NOMO-1 (cell line): ENCODE data around the gene ASPN.

Source experiments
- DNase-seq, 2 experiments: peaks; one replicate each; lab custom pipeline; 2025; ENCODE audit not compliant: unreplicated experiment in 2 of 2; lab: John Stamatoyannopoulos, UW

The ASPN gene

DNA sequence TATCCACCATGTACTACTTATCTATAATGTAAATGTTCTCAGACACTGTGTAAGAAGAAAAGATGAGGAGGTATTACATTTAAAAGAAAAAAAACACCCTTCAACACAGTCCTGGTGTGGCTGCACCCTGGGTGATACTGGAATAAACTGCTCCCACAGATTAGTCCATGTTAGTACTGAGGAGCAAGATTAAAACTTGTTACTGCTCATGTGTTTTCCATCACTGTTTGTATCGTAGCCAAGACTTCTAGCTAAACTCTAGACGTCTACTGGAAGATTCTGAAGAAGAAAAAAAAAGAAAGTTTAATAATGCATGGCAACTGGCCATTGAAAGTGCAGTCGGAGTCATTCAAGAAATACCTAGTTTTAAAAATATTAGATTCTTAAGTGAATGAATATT lies at the start of gene ASPN:
Gene ASPN (minus strand): TSS at position 178 of the 400 bp plus-strand sequence.
- DNase-seq: no peak

DNA sequence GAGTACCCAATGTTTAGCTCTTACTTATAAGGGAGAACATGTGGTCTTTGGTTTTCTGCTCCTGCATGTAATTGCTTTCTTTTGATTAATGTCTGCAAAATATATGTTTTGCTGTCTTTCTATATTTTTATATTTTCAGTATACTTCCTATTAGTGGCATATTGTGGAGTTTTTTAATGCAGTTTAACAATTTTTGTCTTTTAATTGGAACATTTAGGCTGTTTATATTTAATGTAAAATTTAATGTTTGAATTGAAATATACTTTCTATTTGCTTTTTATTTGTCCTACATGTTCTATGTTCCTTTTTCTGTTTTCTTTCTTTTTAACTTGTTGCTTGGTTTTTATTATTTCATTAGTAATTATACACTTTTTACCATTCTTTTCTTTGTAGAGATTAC lies 48.6 kb upstream of the ASPN start:
- DNase-seq: no peak

- no peak for DNase-seq
Measured at GRCh38 chr9:92529124-92529523, 46.8 kb upstream of the ASPN start.

- no peak for DNase-seq
Measured at GRCh38 chr9:92528522-92528849, 46.2 kb upstream of the ASPN start.

DNA sequence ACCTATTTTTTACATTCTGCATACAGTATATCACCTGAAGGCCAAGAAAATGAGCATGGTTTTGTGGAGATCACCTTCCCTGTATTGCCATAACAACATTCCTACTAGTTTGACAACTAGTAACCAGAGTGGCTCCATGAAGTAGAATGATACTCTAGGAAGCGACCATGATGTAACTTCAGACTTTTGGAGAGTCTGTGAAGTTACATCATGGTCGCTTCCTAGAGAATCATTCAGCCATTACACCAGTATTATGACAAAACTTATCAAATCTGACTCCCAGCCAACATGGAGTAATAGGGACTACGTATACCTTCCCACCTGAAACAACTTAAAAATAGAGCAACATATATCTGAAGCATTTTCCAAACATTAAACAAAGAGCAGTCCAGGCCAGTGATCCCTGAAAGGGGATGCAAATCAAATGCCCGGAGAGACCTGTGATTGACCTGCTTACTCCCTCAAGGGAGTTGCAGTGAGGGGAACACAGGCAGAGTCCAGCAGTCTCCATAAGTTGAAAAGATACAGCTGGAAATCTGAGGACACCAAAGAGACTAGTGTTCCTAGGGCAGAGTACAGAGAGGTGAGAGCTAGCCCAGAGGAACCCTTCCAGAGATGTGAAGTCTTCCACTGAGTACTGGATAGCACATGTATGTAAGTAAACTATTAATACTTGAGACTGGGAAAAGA lies 45.7 kb upstream of the ASPN start:
- DNase-seq: no peak

- no peak for DNase-seq
Measured at GRCh38 chr9:92527291-92527828, 45.1 kb upstream of the ASPN start.

GRCh38 chr9:92525306-92525705 lies 43.0 kb upstream of the ASPN start:
- no peak for DNase-seq

DNA sequence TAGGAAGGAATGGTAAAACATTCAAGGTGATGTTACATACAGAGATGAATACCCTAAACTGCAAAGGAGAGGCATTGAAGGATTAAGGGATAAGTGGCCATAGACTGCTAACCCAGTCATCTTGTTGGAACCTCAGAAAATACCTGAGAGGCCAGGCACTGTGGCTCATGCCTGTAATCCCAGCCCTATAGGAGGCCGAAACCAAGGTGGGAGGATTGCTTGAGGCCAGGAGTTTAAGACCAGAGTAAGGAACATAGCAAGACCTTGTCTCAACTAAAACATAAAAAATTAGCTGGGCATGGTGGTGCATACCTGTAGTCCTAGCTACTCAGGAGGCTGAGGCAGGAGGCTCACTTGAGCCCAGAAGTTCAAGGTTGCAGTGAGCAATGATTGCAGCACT lies 42.6 kb upstream of the ASPN start:
- DNase-seq: no peak

- DNase-seq: no peak
Measured at GRCh38 chr9:92522983-92523970, 41.0 kb upstream of the ASPN start.

DNA sequence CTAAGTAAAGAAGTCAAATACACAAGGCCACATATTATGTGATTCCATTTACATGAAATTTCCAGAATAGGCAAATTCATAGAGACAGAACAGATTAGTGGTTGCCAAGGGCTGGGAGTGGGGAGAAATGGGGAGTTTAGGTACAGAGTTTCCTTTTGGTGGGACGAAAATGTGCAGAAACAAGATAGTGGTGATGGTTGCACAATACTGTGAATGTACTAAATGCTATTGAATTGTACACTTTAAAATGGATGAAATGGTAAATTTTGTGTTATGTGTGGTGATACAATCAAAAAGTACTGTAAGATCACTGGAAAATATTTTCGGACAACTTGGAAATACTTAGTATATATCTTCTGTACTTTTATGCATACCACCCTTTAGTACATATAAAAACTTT lies 38.5 kb upstream of the ASPN start:
- DNase-seq: no peak

GRCh38 chr9:92518199-92518598 lies 35.9 kb upstream of the ASPN start:
- no peak for DNase-seq

- DNase-seq: no peak
Measured at GRCh38 chr9:92517046-92517445, 34.7 kb upstream of the ASPN start.

GRCh38 chr9:92516521-92516920 lies 34.2 kb upstream of the ASPN start:
- DNase-seq: no peak

- no peak for DNase-seq
Measured at GRCh38 chr9:92514635-92515034, 32.3 kb upstream of the ASPN start.

DNA sequence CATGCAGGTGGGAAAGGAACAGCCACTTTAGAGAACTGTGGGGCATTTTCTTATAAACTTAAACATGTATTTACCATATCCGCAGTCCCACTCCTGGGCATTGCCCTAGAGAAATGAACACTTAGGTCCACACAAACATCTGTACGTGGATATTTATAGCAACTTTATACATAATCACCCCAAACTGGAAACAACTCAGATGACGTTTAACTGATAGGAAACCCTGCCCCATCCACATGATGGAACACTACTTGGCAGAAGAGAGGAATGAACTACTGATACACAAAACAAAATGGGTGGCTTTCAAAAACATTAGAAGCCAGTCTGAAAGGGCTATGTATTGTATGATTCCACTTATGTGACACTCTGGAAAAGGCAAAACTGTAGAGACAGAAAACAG lies 31.0 kb upstream of the ASPN start:
- no peak for DNase-seq

GRCh38 chr9:92512622-92513021 lies 30.3 kb upstream of the ASPN start:
- no peak for DNase-seq

DNA sequence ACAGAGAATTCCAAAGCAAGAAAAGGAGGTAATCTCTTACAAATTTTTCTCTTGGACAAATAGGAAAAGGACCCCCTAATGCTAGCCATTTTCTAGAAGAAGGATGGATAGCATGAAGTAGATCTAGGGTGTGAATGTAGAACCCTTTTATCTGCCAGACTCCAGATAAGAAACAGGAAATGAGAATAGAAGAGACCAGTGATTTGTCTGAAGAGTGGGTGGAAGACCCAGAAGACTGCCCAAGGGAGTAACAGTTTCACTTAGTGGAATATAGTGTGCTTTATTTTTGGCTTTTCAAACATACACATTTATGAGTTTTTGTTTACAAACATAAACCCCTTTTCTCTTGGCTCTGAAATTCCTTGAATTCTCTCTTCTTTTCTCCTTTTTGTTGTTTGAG lies 28.4 kb upstream of the ASPN start:
- DNase-seq: no peak

- DNase-seq: no peak
Measured at GRCh38 chr9:92509050-92509449, 26.7 kb upstream of the ASPN start.

GRCh38 chr9:92508018-92508820 lies 25.9 kb upstream of the ASPN start:
- no peak for DNase-seq

DNA sequence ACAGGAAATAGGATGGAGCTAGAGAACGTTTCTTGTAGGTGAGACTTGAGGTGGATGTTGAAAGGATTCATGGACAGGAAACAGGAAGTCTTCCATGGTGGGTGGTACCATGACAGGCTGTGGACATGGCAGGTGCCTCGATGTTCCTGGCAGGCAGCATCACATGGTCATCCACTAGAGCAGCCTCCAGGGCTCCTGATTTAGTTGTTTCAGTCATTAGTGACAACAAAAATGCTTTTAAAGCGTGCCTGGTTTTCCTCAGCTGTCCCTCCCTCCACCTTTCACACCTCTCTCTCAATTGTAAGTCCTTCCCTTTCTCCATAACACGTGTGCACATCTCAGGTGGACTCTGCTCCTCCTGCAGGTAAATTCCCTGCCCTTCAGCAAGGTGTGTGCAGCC lies 25.2 kb upstream of the ASPN start:
- no peak for DNase-seq

GRCh38 chr9:92507005-92507404 lies 24.7 kb upstream of the ASPN start:
- no peak for DNase-seq
